ENCODE measurements around the gene SACS.
"Not testable (repeated sequence)": the region's sequence is repeated elsewhere in the genome, so short reads cannot be mapped to it uniquely, and the experiment has no call there.

Gene SACS

DNA sequence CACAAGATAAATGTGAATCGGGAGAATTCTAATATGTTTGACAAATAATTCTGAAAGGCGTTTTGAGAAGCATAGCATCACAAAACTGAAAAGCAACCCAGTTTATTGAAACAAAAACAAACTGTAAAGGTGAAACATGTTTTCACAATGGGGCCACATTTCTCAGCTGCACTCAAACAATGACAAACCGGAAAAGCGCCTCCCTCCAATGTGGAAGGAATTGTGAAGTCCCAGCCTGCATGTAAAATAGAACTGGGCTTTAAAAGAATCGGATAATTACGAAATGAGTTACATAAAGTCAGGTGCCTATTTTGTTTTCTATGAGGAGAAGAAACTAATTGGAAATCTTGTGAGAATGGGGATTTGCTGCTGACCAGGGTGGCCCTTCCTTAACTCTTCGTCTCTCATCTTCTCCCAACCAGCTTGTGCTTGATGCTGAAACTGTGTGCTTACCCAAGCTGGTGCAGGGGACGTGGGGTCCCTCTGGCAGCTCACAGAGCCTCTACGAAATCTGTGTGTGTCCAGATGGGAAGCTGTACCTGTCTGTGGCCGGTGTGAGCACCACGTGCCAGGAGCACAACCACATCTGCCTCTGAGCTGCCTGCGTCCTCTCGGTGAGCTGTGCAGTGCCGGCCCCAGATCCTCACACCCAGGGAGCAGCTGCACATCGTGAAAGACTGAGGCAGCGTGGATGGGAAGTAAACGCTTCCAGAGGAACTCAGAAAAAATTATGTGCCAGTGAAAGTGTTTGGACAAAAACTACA is 109.4 kb downstream of the SACS start:
- Histone ChIP-seq H3K9ac (ENCODE audit: low read depth, low read length) (no peak overlapping the region), H3K27ac (ENCODE audit: low read depth, low read length) (no peak overlapping the region), H3K27me3 (ENCODE audit: control insufficient read depth, insufficient read depth, low read length) (no peaks in the 10 kb centered on the region), H3K9me3 (ENCODE audit: control insufficient read depth, insufficient read depth, low read length) (no peaks in the 10 kb centered on the region), H3K36me3 (ENCODE audit: control insufficient read depth, insufficient read depth, low read length) (no peaks in the 10 kb centered on the region), H3K4me1 (ENCODE audit: control insufficient read depth, insufficient read depth, low read length) (peaks cover 5% of the 10 kb centered on the region), H3K4me3 (ENCODE audit: low read depth, low read length) (no peak overlapping the region)

DNA sequence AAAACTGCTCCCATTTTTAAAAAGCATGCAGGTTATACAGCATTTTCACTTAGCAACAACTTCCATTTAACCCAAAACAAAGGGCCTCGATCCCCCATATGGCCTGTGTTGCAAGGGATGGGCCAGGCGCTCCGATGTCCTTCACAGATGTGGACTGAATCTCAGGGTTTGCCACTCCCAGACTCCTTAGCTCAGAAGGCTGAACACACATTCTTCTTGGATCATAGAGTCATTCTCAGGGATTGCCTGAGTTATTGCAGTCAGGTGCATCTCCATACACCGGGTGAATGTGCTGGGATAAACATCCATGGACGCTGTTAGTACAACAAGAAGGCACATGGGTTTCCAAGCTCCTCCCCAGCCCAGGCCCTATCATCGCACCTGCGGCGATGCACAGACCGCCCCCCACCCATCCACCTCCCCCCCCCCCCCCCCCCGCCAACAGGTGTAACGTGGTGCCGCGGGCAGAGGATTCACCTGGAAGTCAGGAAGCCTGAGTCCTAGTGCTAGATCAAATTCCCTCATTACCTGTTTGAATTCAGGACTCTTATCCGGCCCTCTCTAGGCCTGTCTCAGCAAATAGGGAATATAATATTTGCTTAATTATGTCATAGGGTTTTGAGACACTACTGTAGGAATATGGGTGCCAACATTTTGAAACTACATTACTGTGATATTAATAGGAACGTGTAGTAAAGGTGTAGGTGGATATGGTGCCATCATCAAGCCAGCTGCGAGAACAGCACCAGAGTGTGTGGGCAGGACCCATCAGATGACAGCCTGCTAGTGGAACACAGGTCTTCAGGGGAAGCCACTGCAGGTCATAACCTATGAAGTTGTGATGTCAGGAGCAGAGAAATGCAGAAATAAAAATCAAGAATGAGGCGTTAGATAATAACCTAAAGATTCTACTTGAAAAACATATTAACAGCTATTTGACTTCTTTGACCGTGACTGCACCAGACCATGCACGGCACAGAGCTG is 110.9 kb downstream of the SACS start:
- Histone ChIP-seq H3K4me3 (ENCODE audit: low read depth, low read length) (no peak overlapping the region), H3K27ac (ENCODE audit: low read depth, low read length) (no peak overlapping the region), H3K27me3 (ENCODE audit: control insufficient read depth, insufficient read depth, low read length) (no peaks in the 10 kb centered on the region), H3K36me3 (ENCODE audit: control insufficient read depth, insufficient read depth, low read length) (no peaks in the 10 kb centered on the region), H3K9ac (ENCODE audit: low read depth, low read length) (no peak overlapping the region), H3K4me1 (ENCODE audit: control insufficient read depth, insufficient read depth, low read length) (peaks cover 5% of the 10 kb centered on the region), H3K9me3 (ENCODE audit: control insufficient read depth, insufficient read depth, low read length) (no peaks in the 10 kb centered on the region)

GRCh38 chr13:23321535-23322241 is 111.8 kb downstream of the SACS start:
- no peaks in the 10 kb centered on the region for H3K9me3 ChIP-seq (ENCODE audit: control insufficient read depth, insufficient read depth, low read length)
- no peak overlapping the region for H3K9ac ChIP-seq (ENCODE audit: low read depth, low read length)
- no peak overlapping the region for H3K4me3 ChIP-seq (ENCODE audit: low read depth, low read length)
- peaks cover 5% of the 10 kb centered on the region for H3K4me1 ChIP-seq (ENCODE audit: control insufficient read depth, insufficient read depth, low read length)
- no peak overlapping the region for H3K27ac ChIP-seq (ENCODE audit: low read depth, low read length)
- H3K27me3 ChIP-seq (ENCODE audit: control insufficient read depth, insufficient read depth, low read length), result no peaks in the 10 kb centered on the region
- no peaks in the 10 kb centered on the region for H3K36me3 ChIP-seq (ENCODE audit: control insufficient read depth, insufficient read depth, low read length)

- Histone ChIP-seq H3K27ac (ENCODE audit: low read depth, low read length) (no peak overlapping the region), H3K36me3 (ENCODE audit: control insufficient read depth, insufficient read depth, low read length) (no peaks in the 10 kb centered on the region), H3K4me3 (ENCODE audit: low read depth, low read length) (no peak overlapping the region), H3K27me3 (ENCODE audit: control insufficient read depth, insufficient read depth, low read length) (no peaks in the 10 kb centered on the region), H3K9me3 (ENCODE audit: control insufficient read depth, insufficient read depth, low read length) (no peaks in the 10 kb centered on the region), H3K4me1 (ENCODE audit: control insufficient read depth, insufficient read depth, low read length) (peaks cover 5% of the 10 kb centered on the region), H3K9ac (ENCODE audit: low read depth, low read length) (no peak overlapping the region)
Observed at GRCh38 chr13:23320926-23321534, 112.5 kb downstream of the SACS start.

DNA sequence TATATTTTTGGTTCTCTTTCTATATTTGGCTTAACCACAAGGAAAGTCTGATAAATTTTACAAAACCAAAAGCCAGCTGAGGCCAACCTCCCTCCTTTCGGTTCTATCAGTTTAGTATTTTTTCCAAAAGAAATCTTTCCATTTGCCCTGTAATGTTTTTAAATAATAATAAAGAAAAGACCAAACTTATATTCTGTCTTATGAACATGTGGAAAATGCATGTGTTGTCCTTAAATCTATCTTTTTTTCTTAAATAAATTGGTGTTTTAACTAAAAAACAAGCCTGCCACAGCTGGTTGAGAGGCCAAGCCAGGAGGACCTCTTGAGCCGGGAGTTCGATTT is 113.6 kb downstream of the SACS start:
- H3K9ac ChIP-seq (ENCODE audit: low read depth, low read length), result no peak overlapping the region
- no peaks in the 10 kb centered on the region for H3K36me3 ChIP-seq (ENCODE audit: control insufficient read depth, insufficient read depth, low read length)
- H3K9me3 ChIP-seq (ENCODE audit: control insufficient read depth, insufficient read depth, low read length), result no peaks in the 10 kb centered on the region
- H3K4me3 ChIP-seq (ENCODE audit: low read depth, low read length), result no peak overlapping the region
- no peak overlapping the region for H3K27ac ChIP-seq (ENCODE audit: low read depth, low read length)
- peaks cover 5% of the 10 kb centered on the region for H3K4me1 ChIP-seq (ENCODE audit: control insufficient read depth, insufficient read depth, low read length)
- H3K27me3 ChIP-seq (ENCODE audit: control insufficient read depth, insufficient read depth, low read length), result no peaks in the 10 kb centered on the region

GRCh38 chr13:23314837-23315236 is 118.7 kb downstream of the SACS start:
- H3K27me3 ChIP-seq (ENCODE audit: control insufficient read depth, insufficient read depth, low read length); H3K9ac ChIP-seq (ENCODE audit: low read depth, low read length); H3K9me3 ChIP-seq (ENCODE audit: control insufficient read depth, insufficient read depth, low read length); H3K4me1 ChIP-seq (ENCODE audit: control insufficient read depth, insufficient read depth, low read length); H3K4me3 ChIP-seq (ENCODE audit: low read depth, low read length); H3K27ac ChIP-seq (ENCODE audit: low read depth, low read length); H3K36me3 ChIP-seq (ENCODE audit: control insufficient read depth, insufficient read depth, low read length): not testable (repeated sequence)

- Histone ChIP-seq H3K4me1 (ENCODE audit: control insufficient read depth, insufficient read depth, low read length) (no peaks in the 10 kb centered on the region), H3K9me3 (ENCODE audit: control insufficient read depth, insufficient read depth, low read length) (peaks cover 3% of the 10 kb centered on the region; the same call in 1 of the 2 replicates), H3K36me3 (ENCODE audit: control insufficient read depth, insufficient read depth, low read length) (no peaks in the 10 kb centered on the region), H3K4me3 (ENCODE audit: low read depth, low read length) (no peak overlapping the region), H3K27me3 (ENCODE audit: control insufficient read depth, insufficient read depth, low read length) (no peaks in the 10 kb centered on the region), H3K27ac (ENCODE audit: low read depth, low read length) (no peak overlapping the region), H3K9ac (ENCODE audit: low read depth, low read length) (no peak overlapping the region)
Observed at GRCh38 chr13:23292586-23292985, 140.9 kb downstream of the SACS start.

DNA sequence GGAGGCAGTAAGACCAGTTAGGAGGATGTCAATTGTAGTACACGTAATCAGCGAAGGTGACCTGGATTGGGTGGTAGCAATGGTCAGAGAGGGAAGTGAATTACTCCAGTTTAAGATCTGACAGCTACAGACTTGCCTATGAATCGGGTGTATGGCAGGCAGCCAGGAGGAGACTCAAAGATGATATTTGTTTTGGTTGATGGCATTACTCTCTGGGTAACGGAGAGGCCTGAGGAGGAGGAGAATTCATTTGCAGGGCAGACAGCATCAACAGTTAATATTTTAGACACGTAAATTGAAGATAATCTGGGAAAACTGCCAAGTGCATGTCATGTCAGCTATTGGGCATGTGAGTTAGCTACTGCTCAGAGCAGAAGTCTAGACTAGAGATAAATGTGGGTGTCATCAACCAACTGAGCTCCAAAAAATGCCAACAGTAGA is 143.6 kb downstream of the SACS start:
- Histone ChIP-seq H3K9ac (ENCODE audit: low read depth, low read length) (no peak overlapping the region), H3K27me3 (ENCODE audit: control insufficient read depth, insufficient read depth, low read length) (no peaks in the 10 kb centered on the region), H3K36me3 (ENCODE audit: control insufficient read depth, insufficient read depth, low read length) (no peaks in the 10 kb centered on the region), H3K4me1 (ENCODE audit: control insufficient read depth, insufficient read depth, low read length) (no peaks in the 10 kb centered on the region), H3K27ac (ENCODE audit: low read depth, low read length) (no peak overlapping the region), H3K4me3 (ENCODE audit: low read depth, low read length) (no peak overlapping the region), H3K9me3 (ENCODE audit: control insufficient read depth, insufficient read depth, low read length) (no peaks in the 10 kb centered on the region)

- Histone ChIP-seq H3K27ac (ENCODE audit: low read depth, low read length) (no peak overlapping the region), H3K36me3 (ENCODE audit: control insufficient read depth, insufficient read depth, low read length) (no peaks in the 10 kb centered on the region), H3K9me3 (ENCODE audit: control insufficient read depth, insufficient read depth, low read length) (no peaks in the 10 kb centered on the region), H3K4me1 (ENCODE audit: control insufficient read depth, insufficient read depth, low read length) (no peaks in the 10 kb centered on the region), H3K9ac (ENCODE audit: low read depth, low read length) (no peak overlapping the region), H3K4me3 (ENCODE audit: low read depth, low read length) (no peak overlapping the region), H3K27me3 (ENCODE audit: control insufficient read depth, insufficient read depth, low read length) (no peaks in the 10 kb centered on the region)
Observed at GRCh38 chr13:23288995-23289394, 144.5 kb downstream of the SACS start.

- Histone ChIP-seq H3K4me1 (ENCODE audit: control insufficient read depth, insufficient read depth, low read length) (no peaks in the 10 kb centered on the region), H3K36me3 (ENCODE audit: control insufficient read depth, insufficient read depth, low read length) (no peaks in the 10 kb centered on the region), H3K27ac (ENCODE audit: low read depth, low read length) (no peak overlapping the region), H3K9ac (ENCODE audit: low read depth, low read length) (no peak overlapping the region), H3K4me3 (ENCODE audit: low read depth, low read length) (no peak overlapping the region), H3K9me3 (ENCODE audit: control insufficient read depth, insufficient read depth, low read length) (no peaks in the 10 kb centered on the region), H3K27me3 (ENCODE audit: control insufficient read depth, insufficient read depth, low read length) (no peaks in the 10 kb centered on the region)
Observed at GRCh38 chr13:23288564-23288963, 144.9 kb downstream of the SACS start.

Data from HUES48 (cell line).